NCI-H2029 treated with DMSO at 0.1 percent for 48 hours (cell line): Measurements from ENCODE around the gene GRM7.

ENCODE experiments used
- DNase-seq: peaks from one replicate; lab custom pipeline; 2025; lab: John Stamatoyannopoulos, UW

The GRM7 gene

DNA sequence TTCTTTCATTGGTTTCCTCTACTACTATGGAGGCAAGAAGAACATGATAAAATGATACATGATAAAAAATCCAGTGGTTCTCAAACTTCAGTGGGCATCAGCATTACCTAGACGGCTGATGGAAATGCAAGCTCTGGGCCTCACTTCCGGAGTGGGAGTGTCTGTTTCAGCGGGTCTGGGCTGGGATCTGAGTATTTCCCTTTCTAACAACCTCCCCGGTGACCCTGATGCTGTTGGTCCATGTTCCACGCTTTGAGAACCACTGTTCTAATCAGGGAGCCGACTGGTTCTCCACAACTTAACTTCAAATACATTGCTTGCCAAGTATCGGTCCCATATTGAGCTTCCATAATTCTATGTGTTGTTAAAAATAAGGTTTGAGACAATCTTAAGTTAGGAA is 928.4 kb downstream of the GRM7 start:
- no peak for DNase-seq

DNA sequence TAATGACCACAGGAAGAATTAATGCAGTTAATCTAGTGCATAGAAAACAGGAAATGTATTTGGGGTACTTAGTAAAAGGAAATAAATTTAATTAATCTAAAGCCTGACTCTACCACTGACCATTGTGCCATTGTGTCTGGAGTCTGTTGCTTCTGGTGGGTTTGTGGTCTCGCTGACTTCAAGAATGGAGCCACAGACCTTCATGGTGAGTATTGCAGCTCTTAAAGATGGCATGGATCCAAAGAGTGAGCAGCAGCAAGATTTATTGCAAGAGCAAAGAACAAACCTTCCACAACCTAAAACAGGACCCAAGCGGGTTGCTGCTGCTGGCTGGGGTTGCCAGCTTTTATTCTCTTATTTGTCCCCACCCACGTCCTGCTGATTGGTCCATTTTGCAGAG is 929.2 kb downstream of the GRM7 start:
- no peak for DNase-seq
